HG02759 (cell line): ENCODE results near the gene PHTF2.
"Not testable (repeated sequence)": the region's sequence is repeated elsewhere in the genome, so short reads cannot be mapped to it uniquely, and the experiment has no call there.

Source experiments
- ATAC-seq: cut with Tn5 transposase; IDR thresholded peaks from one replicate; pipeline ENCODE4 v1.9.1; 2021; ENCODE audit warnings: mild to moderate bottlenecking, moderate library complexity; ENCODE audit not compliant: unreplicated experiment

Gene PHTF2

GRCh38 chr7:77983973-77984372 is 185.4 kb downstream of the PHTF2 start:
- ATAC-seq = no peak

- no peak for ATAC-seq
These were observed 186.8 kb downstream of the PHTF2 start for GRCh38 chr7:77985232-77985973.

GRCh38 chr7:77985974-77986339 is 187.4 kb downstream of the PHTF2 start:
- no peak for ATAC-seq

- no peak for ATAC-seq
These were observed 191.5 kb downstream of the PHTF2 start for GRCh38 chr7:77989981-77990566.

- no peak for ATAC-seq
These were observed 193.1 kb downstream of the PHTF2 start for GRCh38 chr7:77991656-77992055.

- no peak for ATAC-seq
These were observed 195.3 kb downstream of the PHTF2 start for GRCh38 chr7:77993838-77994237.

- no peak for ATAC-seq
These were observed 197.1 kb downstream of the PHTF2 start for GRCh38 chr7:77995717-77996116.

GRCh38 chr7:77999168-77999567 is 200.6 kb downstream of the PHTF2 start:
- ATAC-seq = not testable (repeated sequence)

GRCh38 chr7:78002021-78002420 is 203.4 kb downstream of the PHTF2 start:
- no peak for ATAC-seq

GRCh38 chr7:78002715-78003114 is 204.1 kb downstream of the PHTF2 start:
- ATAC-seq = no peak

- no peak for ATAC-seq
These were observed 207.6 kb downstream of the PHTF2 start for GRCh38 chr7:78006063-78006755.
